Neural progenitor cell (in vitro differentiated cells): ENCODE results near the gene NXPE4.

ENCODE experiments used
- CTCF ChIP-seq: fragments of 200-600 bp; sonication (generic); IDR thresholded peaks from 2 replicates; pipeline ENCODE4 v1.5.1; 2017; ENCODE audit warnings: antibody characterized with exemption, mild to moderate bottlenecking
- EZH2 ChIP-seq: fragments of 200-600 bp; sonication (generic); IDR thresholded peaks from 2 replicates; pipeline ENCODE4 v1.6.1; 2017; ENCODE audit warnings: antibody characterized with exemption, mild to moderate bottlenecking, moderate library complexity
- EZH2phosphoT487 ChIP-seq: fragments of 200-600 bp; sonication (generic); IDR thresholded peaks from 2 replicates; pipeline ENCODE4 v1.6.1; 2017; ENCODE audit warnings: antibody characterized with exemption

GRCh38 chr11:114612686-114613085 lies 17.1 kb upstream of the NXPE4 start:
- TF ChIP-seq EZH2phosphoT487 (no peak), EZH2 (no peak), CTCF (no peak)
